H1 (cell line): ENCODE measurements around the gene CNOT6L. TPM values are rescaled to one million over a fixed set of nuclear protein-coding genes. Genes with fewer than 3 reads are reported as not detected.

Experiments
- CTCF ChIA-PET: fragments of 300-600 bp; sonication (Branson Sonifier 250); formaldehyde crosslinking; loops from one replicate; lab custom pipeline; 2021; ENCODE audit not compliant: partially characterized antibody; lab: Charles Lee
- POLR2A ChIA-PET: fragments of 300-600 bp; sonication (Branson Sonifier 250); formaldehyde crosslinking; loops from one replicate; lab custom pipeline; 2021; ENCODE audit warnings: inconsistent platforms; ENCODE audit not compliant: partially characterized antibody; lab: Charles Lee
- DNase-seq, 2 experiments: peaks; one replicate each; pipeline versions ENCODE4 v3.0.0 to v3.0.0-alpha.2; 2010 to 2022; ENCODE audit warnings: low spot score in 2 of 2, low read depth in 1 of 2, mixed read lengths in 1 of 2
- FAIRE-seq: peaks from 2 replicates; lab custom pipeline; 2011; peaks lifted over from hg19 to GRCh38; lab: Jason Lieb, UNC
- H2AFZ ChIP-seq: 2 replicates; pipeline ENCODE4 v1.8.1; 2012; ENCODE audit warnings: low read length, inconsistent platforms
- H2AK5ac ChIP-seq: 2 replicates; pipeline ENCODE4 v1.6.1; 2013; ENCODE audit warnings: low read depth, low read length
- H2BK120ac ChIP-seq: replicated peaks from 2 replicates; pipeline ENCODE3; 2013; ENCODE audit warnings: low read depth, low read length, inconsistent platforms
- H2BK12ac ChIP-seq: 2 replicates; pipeline ENCODE4 v1.6.1; 2013; ENCODE audit warnings: low read depth, low read length
- H2BK15ac ChIP-seq: 2 replicates; pipeline ENCODE4 v1.6.1; 2013; ENCODE audit warnings: low read length
- H2BK20ac ChIP-seq: 2 replicates; pipeline ENCODE4 v1.6.1; 2013; ENCODE audit warnings: low read length
- H2BK5ac ChIP-seq: 2 replicates; pipeline ENCODE4 v1.6.1; 2013; ENCODE audit warnings: low read depth, low read length
- H3K14ac ChIP-seq: 2 replicates; pipeline ENCODE4 v1.6.1; 2013; ENCODE audit warnings: inconsistent platforms; ENCODE audit not compliant: insufficient read length
- H3K18ac ChIP-seq: 2 replicates; pipeline ENCODE4 v1.6.1; 2013; ENCODE audit warnings: low read length; ENCODE audit errors: extremely low read depth
- H3K23ac ChIP-seq: 2 replicates; pipeline ENCODE4 v1.6.1; 2013; ENCODE audit warnings: inconsistent platforms; ENCODE audit not compliant: insufficient read length
- H3K23me2 ChIP-seq: 2 replicates; pipeline ENCODE4 v1.6.1; 2013; ENCODE audit warnings: low read depth, low read length
- H3K27ac ChIP-seq: 2 replicates; pipeline ENCODE4 v1.6.1; 2011; ENCODE audit warnings: low read depth, low read length, inconsistent platforms
- H3K27me3 ChIP-seq, 4 experiments: replicated peaks in 1 of 4; 1 replicate in 1 of 4; 2 replicates in 3 of 4; pipeline versions ENCODE4 v1.6.1 to v1.8.1; 2011 to 2013; ENCODE audit warnings: low read length in 3 of 4, mild to moderate bottlenecking in 3 of 4, inconsistent platforms in 2 of 4, mixed read lengths in 2 of 4, moderate library complexity in 1 of 4; ENCODE audit not compliant: control insufficient read depth in 3 of 4, insufficient read depth in 3 of 4; ENCODE audit errors: extremely low read depth in 1 of 4
- H3K36me3 ChIP-seq, 4 experiments: 2 replicates each; pipeline versions ENCODE4 v1.6.1 to v1.8.1; 2011 to 2013; ENCODE audit warnings: mild to moderate bottlenecking in 4 of 4, low read length in 3 of 4, moderate library complexity in 2 of 4, control low read depth in 1 of 4, inconsistent platforms in 1 of 4; ENCODE audit not compliant: insufficient read depth in 4 of 4, control insufficient read depth in 2 of 4
- H3K4ac ChIP-seq: replicated peaks from 2 replicates; pipeline ENCODE3; 2013; ENCODE audit warnings: low read length, low read depth, mixed read lengths, inconsistent platforms; ENCODE audit not compliant: insufficient read length
- H3K4me1 ChIP-seq, 4 experiments: replicated peaks in 1 of 4; 1 replicate in 1 of 4; 2 replicates in 3 of 4; pipeline versions ENCODE4 v1.6.1 to v1.8.1; 2011 to 2013; ENCODE audit warnings: low read length in 3 of 4, inconsistent platforms in 2 of 4, mixed read lengths in 1 of 4; ENCODE audit not compliant: insufficient read depth in 4 of 4, control insufficient read depth in 3 of 4
- H3K4me2 ChIP-seq, 2 experiments: 2 replicates each; pipeline versions ENCODE4 v1.6.1 to v1.8.1; 2011 to 2013; ENCODE audit warnings: low read depth in 2 of 2, low read length in 2 of 2, control low read depth in 1 of 2, inconsistent platforms in 1 of 2, mild to moderate bottlenecking in 1 of 2; ENCODE audit not compliant: insufficient read depth in 1 of 2
- H3K4me3 ChIP-seq, 4 experiments: fragments of 200-600, 300-600 bp in 1 of 4; sonication (generic), shearing (Covaris generic), sonication (Bioruptor Twin) in 1 of 4; 2 replicates each; pipeline versions ENCODE4 v1.5.1 to v1.8.1; 2011 to 2016; ENCODE audit warnings: low read length in 4 of 4, low read depth in 3 of 4, control low read depth in 2 of 4, inconsistent platforms in 2 of 4, mild to moderate bottlenecking in 2 of 4, mixed read lengths in 1 of 4, moderate library complexity in 1 of 4; ENCODE audit not compliant: insufficient read depth in 2 of 4; ENCODE audit errors: extremely low read depth in 1 of 4
- H3K56ac ChIP-seq: replicated peaks from 2 replicates; pipeline ENCODE3; 2013; ENCODE audit warnings: low read depth, mild to moderate bottlenecking, mixed read lengths, low read length, inconsistent platforms; ENCODE audit not compliant: insufficient read length
- H3K79me1 ChIP-seq: 2 replicates; pipeline ENCODE4 v1.6.1; 2013; ENCODE audit warnings: low read depth, low read length, control low read depth
- H3K79me2 ChIP-seq, 2 experiments: 2 replicates each; pipeline versions ENCODE4 v1.6.1 to v1.8.1; 2012 to 2013; ENCODE audit warnings: low read length in 2 of 2, mild to moderate bottlenecking in 2 of 2, inconsistent platforms in 1 of 2; ENCODE audit not compliant: insufficient read depth in 2 of 2, control insufficient read depth in 1 of 2
- H3K9ac ChIP-seq, 4 experiments: replicated peaks in 1 of 4; 1 replicate in 1 of 4; 2 replicates in 3 of 4; pipeline versions ENCODE4 v1.6.1 to v1.8.1; 2011 to 2013; ENCODE audit warnings: low read depth in 3 of 4, low read length in 3 of 4, control low read depth in 2 of 4, mild to moderate bottlenecking in 2 of 4, moderate library complexity in 2 of 4, inconsistent platforms in 1 of 4; ENCODE audit errors: extremely low read depth in 1 of 4
- H3K9me3 ChIP-seq, 2 experiments: 2 replicates each; pipeline versions ENCODE4 v1.6.1 to v1.8.1; 2012 to 2013; ENCODE audit warnings: mild to moderate bottlenecking in 2 of 2, moderate library complexity in 2 of 2, control low read depth in 1 of 2, inconsistent platforms in 1 of 2, low read depth in 1 of 2, low read length in 1 of 2, mixed read lengths in 1 of 2; ENCODE audit not compliant: insufficient read depth in 2 of 2
- H4K20me1 ChIP-seq, 2 experiments: replicated peaks in 1 of 2; 2 replicates each; pipeline versions ENCODE3 to v1.8.1; 2011 to 2013; ENCODE audit warnings: inconsistent platforms in 2 of 2, low read length in 2 of 2, mild to moderate bottlenecking in 1 of 2; ENCODE audit not compliant: insufficient read depth in 2 of 2, control insufficient read depth in 1 of 2
- H4K5ac ChIP-seq: 2 replicates; pipeline ENCODE4 v1.6.1; 2013; ENCODE audit warnings: low read length, low read depth, mixed read lengths, inconsistent platforms; ENCODE audit not compliant: insufficient read length
- H4K8ac ChIP-seq: 2 replicates; pipeline ENCODE4 v1.8.0; 2013; ENCODE audit warnings: mild to moderate bottlenecking, moderate library complexity, low read length, inconsistent platforms; ENCODE audit not compliant: insufficient read depth; ENCODE audit errors: extremely low read depth
- H4K91ac ChIP-seq: replicated peaks from 2 replicates; pipeline ENCODE3; 2013; ENCODE audit warnings: low read length, mixed read lengths, inconsistent platforms; ENCODE audit not compliant: insufficient read length
- BACH1 ChIP-seq: IDR thresholded peaks from 2 replicates; pipeline ENCODE4 v1.6.1; 2012; ENCODE audit warnings: low read length, improper control_type of control experiment
- CHD2 ChIP-seq: IDR thresholded peaks from 2 replicates; pipeline ENCODE4 v1.6.1; 2012; ENCODE audit warnings: low read length, improper control_type of control experiment
- EZH2 ChIP-seq: fragments of 200-600 bp; sonication (generic); IDR thresholded peaks from 2 replicates; pipeline ENCODE4 v1.7.1; 2012; ENCODE audit warnings: low read depth, mild to moderate bottlenecking, moderate library complexity, low read length, inconsistent platforms; ENCODE audit not compliant: severe bottlenecking
- KDM4A ChIP-seq: IDR thresholded peaks from one replicate; pipeline ENCODE4 v1.7.1; 2012; ENCODE audit warnings: low read depth, mild to moderate bottlenecking, moderate library complexity, low read length, inconsistent platforms; ENCODE audit not compliant: severe bottlenecking
- PHF8 ChIP-seq: fragments of 200-600 bp; sonication (generic); conservative IDR thresholded peaks from 2 replicates; pipeline ENCODE4 v1.7.1; 2012; ENCODE audit warnings: low read depth, mild to moderate bottlenecking, inconsistent platforms, low read length, moderate library complexity
- RAD21 ChIP-seq, 2 experiments: IDR thresholded peaks in 1 of 2; conservative IDR thresholded peaks in 1 of 2; 2 replicates each; pipeline ENCODE4 v1.6.1; 2011; ENCODE audit warnings: low read depth in 2 of 2, low read length in 2 of 2, improper control_type of control experiment in 1 of 2, inconsistent platforms in 1 of 2, mild to moderate bottlenecking in 1 of 2, moderate library complexity in 1 of 2
- WGBS, 2 experiments: shearing (Covaris generic) in 1 of 2; methylation state at CpG; one replicate each; pipeline versions ENCODE4 v1.1.6 to v1.1.7; 2013 to 2015; ENCODE audit warnings: low lambda C conversion rate in 2 of 2, mixed read lengths in 2 of 2, inconsistent platforms in 1 of 2, low coverage in 1 of 2, missing lambda C conversion rate in 1 of 2; ENCODE audit not compliant: insufficient replicate concordance in 2 of 2, insufficient coverage in 1 of 2, insufficient read length in 1 of 2; ENCODE audit errors: extremely low coverage in 1 of 2, missing lambda C conversion rate in 1 of 2; 5-methylcytosine and 5-hydroxymethylcytosine counted together
- long read RNA-seq, 2 experiments: library from RNA in 1 of 2; library from capped mRNA in 1 of 2; stranded (forward); transcript quantifications; one replicate each; pipeline ENCODE4 v2.0.0, GENCODE V29; 2021; ENCODE audit warnings: inconsistent platforms in 1 of 2
- polyA minus RNA-seq, 3 experiments: library from RNA; depleted of rRNA, polyadenylated mRNA; stranded (reverse); fragments of >200 nt; gene quantifications; 1 replicate in 2 of 3; 2 replicates in 1 of 3; pipeline ENCODE4 v1.2.3, GENCODE V29; 2011
- polyA plus RNA-seq, 7 experiments: library from polyadenylated mRNA; depleted of rRNA in 3 of 7; stranded (reverse) in 5 of 7; unstranded in 2 of 7; fragments of >200 nt in 5 of 7; fragments of 200-250 nt in 2 of 7; gene quantifications; 1 replicate in 5 of 7; 2 replicates in 1 of 7; 4 replicates in 1 of 7; pipeline versions ENCODE4 v1.2.1 to v1.2.3, GENCODE V29; 2011 to 2013; ENCODE audit warnings: missing spikeins in 2 of 7, mixed read lengths in 2 of 7
- total RNA-seq: library from RNA; stranded (reverse); fragmentation: NEBNext Ultra II Directional; extraction: Animal tissue kit (Norgen Biotek cat#: 25700); gene quantifications from 2 replicates; pipeline ENCODE4 v1.2.1, GENCODE V29; 2021

CNOT6L gene
- total RNA-seq (21.9 and 22.4 TPM in 2 replicates), polyA plus RNA-seq (2011; rRNA removed) (1.3 and 2.0 TPM in 2 replicates), polyA minus RNA-seq (2011; rRNA and poly(A)+ RNA removed) (19.9 and 22.2 TPM in 2 replicates)
- 2.0 TPM for polyA plus RNA-seq (2011; cell fraction: cytosol; rRNA removed)
- 2.2 TPM for polyA plus RNA-seq (2011; cell fraction: nucleus; rRNA removed)
- 4.0 to 8.8 TPM (median 5.3 TPM) in 4 replicates for polyA plus RNA-seq (2012, experiment 1 of 2)
- polyA plus RNA-seq (2012, experiment 2 of 2), result 0.52 TPM
- 4.1 TPM for polyA plus RNA-seq (2013, experiment 1 of 2)
- 3.9 TPM for polyA plus RNA-seq (2013, experiment 2 of 2)
- polyA minus RNA-seq (2011; cell fraction: cytosol; rRNA and poly(A)+ RNA removed), result 15.3 TPM
- 11.5 TPM for polyA minus RNA-seq (2011; cell fraction: nucleus; rRNA and poly(A)+ RNA removed)
- long read RNA-seq, experiment 1, partial matches to known transcripts, result 4 of 23 reads
- long read RNA-seq, experiment 1, other reads (novel, unspliced or antisense), result 15 of 23 reads
- long read RNA-seq, experiment 2, partial matches to known transcripts, result 1 of 1 reads
- long read RNA-seq, experiment 2, other reads (novel, unspliced or antisense), result 0 of 1 reads

GRCh38 chr4:77818602-77819403 lies at the start of gene CNOT6L:
TSS of gene CNOT6L (minus strand) at chr4:77819368. CDS start at chr4:77819308, 60 bp downstream.
- Histone ChIP-seq H3K4me3 (peak within 1 kb of the TSS; percentile 82 to 96 (median 84)), H2AFZ (peak within 1 kb of the TSS; percentile 93), H3K18ac (peak within 1 kb of the TSS; percentile 89), H3K9me3 (no peaks in the 10 kb centered on the region), H3K36me3 (no peaks in the 10 kb centered on the region), H3K4me1 (peaks cover 0 to 4% (median 2%) of the 10 kb centered on the region in 4 experiments; a peak in 4 of 7 replicates), H3K14ac (no peak within 1 kb of the TSS), H4K91ac (peak within 1 kb of the TSS; percentile 19), H4K20me1 (peaks cover 0 to 2% of the 10 kb centered on the region in 2 experiments), H2BK5ac (no peak within 1 kb of the TSS), H3K4ac (no peak within 1 kb of the TSS), H2BK12ac (no peak within 1 kb of the TSS), H3K27me3 (peaks cover 0 to 5% (median 2%) of the 10 kb centered on the region in 4 experiments; a peak in 2 of 7 replicates), H3K23ac (no peak within 1 kb of the TSS), H3K4me2 (peak within 1 kb of the TSS; percentile 59 to 96), H2BK20ac (no peak within 1 kb of the TSS), H2BK15ac (peak within 1 kb of the TSS; percentile 84; the same call in 1 of the 2 replicates), H4K5ac (peak within 1 kb of the TSS; percentile 36), H3K9ac (peak within 1 kb of the TSS in 3 of 4 experiments; percentile 20 to 70 (median 46); a peak in 6 of 7 replicates), H3K27ac (no peak within 1 kb of the TSS), H3K23me2 (peaks cover 8% of the 10 kb centered on the region; the same call in 1 of the 2 replicates), H3K79me1 (no peaks in the 10 kb centered on the region), H3K56ac (peak within 1 kb of the TSS; percentile 39), H2AK5ac (no peak within 1 kb of the TSS), H3K79me2 (peaks cover 0 to 5% of the 10 kb centered on the region in 2 experiments; a peak in 1 of 4 replicates), H4K8ac (peak within 1 kb of the TSS; percentile 62; the same call in 1 of the 2 replicates), H2BK120ac (no peak within 1 kb of the TSS)
- ChIA-PET CTCF (interaction anchor here (1.3 to 1.7 kb wide), 4 partner anchors 8 to 30 kb away, joined by 4 to 8 read pairs (median 4); no protein-coding TSS in a partner anchor), POLR2A (interaction anchor here (0.7 to 1.0 kb wide), 5 partner anchors 8 to 209 kb away, joined by 3 to 5 read pairs (median 5); partner anchors contain the start of gene MRPL1)
- FAIRE-seq (no peak), DNase-seq (peak in 1 of 2 experiments; percentile 70)
- 0% methylated on average over 48 of the region's 89 CpGs; no CpG with 5 or more reads in 1 of the 2 experiments for WGBS, 2 experiments
- TF ChIP-seq CHD2 (no peak), EZH2 (peak; percentile 40), KDM4A (peak; percentile 88), BACH1 (peak; percentile 17), RAD21 (IDR thresholded peaks at IDR 0.05 in 1 of 2, conservative IDR thresholded peaks at IDR 0.05 in 1 of 2; ENCODE audit: low read depth in 2 of 2, low read length in 2 of 2) (no peak), PHF8 (peak; percentile 40)
